ENCODE measurements around the gene DISC1.

DNA sequence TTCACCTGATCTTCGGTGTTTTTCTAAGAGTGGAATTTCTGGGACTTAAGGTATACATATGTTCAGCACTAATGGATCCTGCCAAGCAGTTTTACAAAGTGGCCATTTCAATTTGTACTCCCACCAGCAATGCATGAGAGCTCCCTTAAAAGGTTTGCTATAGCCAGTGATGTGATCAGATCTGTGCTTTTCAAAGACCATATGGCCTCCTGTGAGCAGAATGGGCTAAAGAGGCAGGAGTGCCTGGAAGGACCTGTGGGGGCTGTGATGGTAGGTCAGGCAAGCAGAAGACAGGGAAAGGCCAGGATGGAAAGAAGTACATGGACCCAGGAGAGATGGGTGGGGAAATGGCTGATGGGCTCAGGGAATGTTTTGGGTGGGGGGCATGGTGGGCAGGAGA, 252.7 kb downstream of the DISC1 start:
- TF ChIP-seq POLR2A (IDR thresholded peaks at IDR 0.05; ENCODE audit: low read depth, low read length) (no peak), TAF1 (IDR thresholded peaks at IDR 0.05; ENCODE audit: borderline replicate concordance, low read depth, low read length) (no peak), POLR2AphosphoS5 (IDR thresholded peaks at IDR 0.05; ENCODE audit: low read depth, low read length) (no peak)

All from GM12892 (cell line).